ENCODE results near the gene MORC4.

DNA sequence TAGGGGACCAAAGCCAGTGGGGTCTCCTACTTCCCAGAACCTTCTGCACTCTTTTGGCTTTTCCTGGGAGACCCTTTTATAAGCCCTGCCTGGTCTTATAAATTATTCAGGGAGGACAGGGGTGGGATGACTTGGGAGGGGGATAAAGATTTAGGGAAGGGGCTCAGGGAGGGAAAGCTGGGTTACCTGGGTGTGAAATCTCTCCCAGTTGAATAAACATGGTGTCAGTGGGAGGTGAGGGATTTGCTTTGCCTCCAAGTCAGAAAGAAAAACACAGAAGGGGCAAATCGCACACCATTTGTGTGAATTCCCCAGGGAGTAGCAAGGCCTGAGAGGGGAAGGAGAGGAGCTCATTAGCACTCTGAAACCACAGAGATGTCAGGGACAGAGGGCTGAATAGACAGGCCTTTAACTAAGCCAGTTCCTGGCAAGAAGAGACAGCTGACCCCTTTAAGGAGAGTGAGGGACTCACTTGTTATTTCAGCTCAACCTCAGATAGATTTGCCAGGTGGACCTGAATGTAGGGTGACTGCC is 96.7 kb downstream of the MORC4 start, which contains the start of gene RIPPLY1:
- TF ChIP-seq, protein P1, sequence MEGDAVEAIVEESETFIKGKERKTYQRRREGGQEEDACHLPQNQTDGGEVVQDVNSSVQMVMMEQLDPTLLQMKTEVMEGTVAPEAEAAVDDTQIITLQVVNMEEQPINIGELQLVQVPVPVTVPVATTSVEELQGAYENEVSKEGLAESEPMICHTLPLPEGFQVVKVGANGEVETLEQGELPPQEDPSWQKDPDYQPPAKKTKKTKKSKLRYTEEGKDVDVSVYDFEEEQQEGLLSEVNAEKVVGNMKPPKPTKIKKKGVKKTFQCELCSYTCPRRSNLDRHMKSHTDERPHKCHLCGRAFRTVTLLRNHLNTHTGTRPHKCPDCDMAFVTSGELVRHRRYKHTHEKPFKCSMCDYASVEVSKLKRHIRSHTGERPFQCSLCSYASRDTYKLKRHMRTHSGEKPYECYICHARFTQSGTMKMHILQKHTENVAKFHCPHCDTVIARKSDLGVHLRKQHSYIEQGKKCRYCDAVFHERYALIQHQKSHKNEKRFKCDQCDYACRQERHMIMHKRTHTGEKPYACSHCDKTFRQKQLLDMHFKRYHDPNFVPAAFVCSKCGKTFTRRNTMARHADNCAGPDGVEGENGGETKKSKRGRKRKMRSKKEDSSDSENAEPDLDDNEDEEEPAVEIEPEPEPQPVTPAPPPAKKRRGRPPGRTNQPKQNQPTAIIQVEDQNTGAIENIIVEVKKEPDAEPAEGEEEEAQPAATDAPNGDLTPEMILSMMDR (IDR thresholded peaks at IDR 0.05), result no peak
- no peak for TF ChIP-seq POLR2A (IDR thresholded peaks at IDR 0.05)

Data from vagina (tissue), 2 donors.